HG02938 (cell line): ENCODE results near the gene ABCC11.
"Not testable (repeated sequence)": the region's sequence is repeated elsewhere in the genome, so short reads cannot be mapped to it uniquely, and the experiment has no call there.

Source experiments
- ATAC-seq: cut with Tn5 transposase; IDR thresholded peaks from one replicate; pipeline ENCODE4 v1.9.1; 2021; ENCODE audit warnings: mild to moderate bottlenecking, moderate library complexity; ENCODE audit not compliant: unreplicated experiment

Gene ABCC11

GRCh38 chr16:48203974-48204824, 43.1 kb downstream of the ABCC11 start:
- no peak for ATAC-seq

GRCh38 chr16:48201515-48202201, 45.7 kb downstream of the ABCC11 start:
- no peak for ATAC-seq

GRCh38 chr16:48197294-48197693, 50.0 kb downstream of the ABCC11 start:
- no peak for ATAC-seq

GRCh38 chr16:48194828-48195556, 52.3 kb downstream of the ABCC11 start:
- no peak for ATAC-seq

- ATAC-seq = no peak
Observed at GRCh38 chr16:48193846-48194245, 53.5 kb downstream of the ABCC11 start.

GRCh38 chr16:48188449-48189102, 58.8 kb downstream of the ABCC11 start:
- ATAC-seq = peak; percentile 89

- no peak for ATAC-seq
Observed at GRCh38 chr16:48187779-48188178, 59.6 kb downstream of the ABCC11 start.

GRCh38 chr16:48184681-48185080, 62.7 kb downstream of the ABCC11 start:
- ATAC-seq = no peak

- no peak for ATAC-seq
Observed at GRCh38 chr16:48182979-48183537, 64.3 kb downstream of the ABCC11 start.

- ATAC-seq = not testable (repeated sequence)
Observed at GRCh38 chr16:48181746-48182520, 65.4 kb downstream of the ABCC11 start.

- no peak for ATAC-seq
Observed at GRCh38 chr16:48180868-48181480, 66.4 kb downstream of the ABCC11 start.

- no peak for ATAC-seq
Observed at GRCh38 chr16:48176635-48177408, 70.5 kb downstream of the ABCC11 start.

- no peak for ATAC-seq
Observed at GRCh38 chr16:48173889-48174288, 73.5 kb downstream of the ABCC11 start.

- no peak for ATAC-seq
Observed at GRCh38 chr16:48172682-48173081, 74.7 kb downstream of the ABCC11 start.

GRCh38 chr16:48169896-48170295, 77.4 kb downstream of the ABCC11 start:
- no peak for ATAC-seq

GRCh38 chr16:48168075-48168474, 79.3 kb downstream of the ABCC11 start:
- no peak for ATAC-seq

GRCh38 chr16:48166617-48167016, 80.7 kb downstream of the ABCC11 start:
- ATAC-seq = not testable (repeated sequence)

- no peak for ATAC-seq
Observed at GRCh38 chr16:48165961-48166578, 81.3 kb downstream of the ABCC11 start.
